PC-9 (cell line): ENCODE measurements around the gene MDN1.

Source experiments
- EZH2 ChIP-seq: fragments of 200-600 bp; sonication (generic); IDR thresholded peaks from 2 replicates; pipeline ENCODE4 v1.8.0; 2017; ENCODE audit warnings: antibody characterized with exemption, low read depth
- TF ChIP-seq, protein P1 (sequence below): fragments of 200-600 bp; sonication (generic); conservative IDR thresholded peaks from 2 replicates; pipeline ENCODE4 v1.6.1; 2017; ENCODE audit warnings: mixed run types, antibody characterized with exemption, mild to moderate bottlenecking, moderate library complexity

DNA sequence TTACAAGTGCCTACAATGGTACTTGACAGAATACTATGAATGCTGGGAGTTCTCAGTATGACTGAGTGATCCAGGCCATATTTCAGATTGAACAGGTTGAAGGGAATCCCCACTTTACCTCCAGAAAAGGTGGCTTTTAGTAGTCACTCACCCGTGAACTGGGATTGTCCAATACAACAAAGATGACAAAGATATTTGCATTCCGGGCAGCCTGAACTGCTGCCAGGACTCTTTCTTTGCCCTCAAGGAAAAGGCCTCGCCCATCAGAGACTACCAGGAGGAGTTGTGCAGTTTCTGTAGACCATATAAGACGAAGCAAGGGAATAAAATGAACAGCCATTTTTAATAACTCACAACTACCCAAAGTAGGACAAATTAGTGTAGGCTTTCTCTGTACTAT, 174.7 kb downstream of the MDN1 start:
- no peak for TF ChIP-seq EZH2
- TF ChIP-seq, protein P1, sequence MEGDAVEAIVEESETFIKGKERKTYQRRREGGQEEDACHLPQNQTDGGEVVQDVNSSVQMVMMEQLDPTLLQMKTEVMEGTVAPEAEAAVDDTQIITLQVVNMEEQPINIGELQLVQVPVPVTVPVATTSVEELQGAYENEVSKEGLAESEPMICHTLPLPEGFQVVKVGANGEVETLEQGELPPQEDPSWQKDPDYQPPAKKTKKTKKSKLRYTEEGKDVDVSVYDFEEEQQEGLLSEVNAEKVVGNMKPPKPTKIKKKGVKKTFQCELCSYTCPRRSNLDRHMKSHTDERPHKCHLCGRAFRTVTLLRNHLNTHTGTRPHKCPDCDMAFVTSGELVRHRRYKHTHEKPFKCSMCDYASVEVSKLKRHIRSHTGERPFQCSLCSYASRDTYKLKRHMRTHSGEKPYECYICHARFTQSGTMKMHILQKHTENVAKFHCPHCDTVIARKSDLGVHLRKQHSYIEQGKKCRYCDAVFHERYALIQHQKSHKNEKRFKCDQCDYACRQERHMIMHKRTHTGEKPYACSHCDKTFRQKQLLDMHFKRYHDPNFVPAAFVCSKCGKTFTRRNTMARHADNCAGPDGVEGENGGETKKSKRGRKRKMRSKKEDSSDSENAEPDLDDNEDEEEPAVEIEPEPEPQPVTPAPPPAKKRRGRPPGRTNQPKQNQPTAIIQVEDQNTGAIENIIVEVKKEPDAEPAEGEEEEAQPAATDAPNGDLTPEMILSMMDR, result no peak
